Endothelial cell of umbilical vein (primary cell): ENCODE data around the gene MAP3K14.

Source experiments
- EZH2 ChIP-seq: IDR thresholded peaks from 2 replicates; pipeline ENCODE4 v1.6.1; 2012; ENCODE audit warnings: borderline replicate concordance, low read depth, mild to moderate bottlenecking, moderate library complexity, low read length, inconsistent platforms; ENCODE audit not compliant: severe bottlenecking
- FOS ChIP-seq: IDR thresholded peaks from 2 replicates; pipeline ENCODE4 v1.6.1; 2011; ENCODE audit warnings: mild to moderate bottlenecking, low read length, moderate library complexity, borderline replicate concordance; ENCODE audit not compliant: insufficient read depth
- GATA2 ChIP-seq: IDR thresholded peaks from 2 replicates; pipeline ENCODE4 v1.7.0; 2011; ENCODE audit warnings: low read depth, mild to moderate bottlenecking, moderate library complexity, mixed read lengths, low read length; ENCODE audit not compliant: insufficient read length, insufficient read depth
- JUN ChIP-seq: IDR thresholded peaks from 2 replicates; pipeline ENCODE4 v1.6.1; 2011; ENCODE audit warnings: borderline replicate concordance, low read depth; ENCODE audit not compliant: insufficient read length, insufficient read depth
- MAX ChIP-seq: IDR thresholded peaks from 2 replicates; pipeline ENCODE4 v1.6.1; 2011; ENCODE audit not compliant: insufficient read depth, insufficient read length
- MYC ChIP-seq: IDR thresholded peaks from one replicate; pipeline ENCODE4 v1.6.1; 2011; ENCODE audit warnings: mild to moderate bottlenecking, low read depth, low read length
- POLR2A ChIP-seq: IDR thresholded peaks from 2 replicates; pipeline ENCODE4 v1.6.1; 2012; ENCODE audit warnings: low read depth, mild to moderate bottlenecking, control low read depth, low read length
- POLR2AphosphoS5 ChIP-seq: IDR thresholded peaks from 2 replicates; pipeline ENCODE4 v1.6.1; 2012; ENCODE audit warnings: low read depth, mild to moderate bottlenecking, control low read depth, low read length, moderate library complexity; ENCODE audit not compliant: insufficient read depth
- TF ChIP-seq, protein P1 (sequence below), 2 donors: IDR thresholded peaks; 1 replicate in 1 of 2; 2 replicates in 1 of 2; pipeline ENCODE4 v1.5.1; 2011; ENCODE audit warnings: low read length in 2 of 2, mild to moderate bottlenecking in 2 of 2, moderate library complexity in 2 of 2, control low read depth in 1 of 2, inconsistent platforms in 1 of 2, low read depth in 1 of 2; ENCODE audit not compliant: insufficient read depth in 1 of 2; ENCODE audit errors: extremely low read depth in 1 of 2

GRCh38 chr17:45282683-45283644 is 33.9 kb downstream of the MAP3K14 start:
- TF ChIP-seq, protein P1, sequence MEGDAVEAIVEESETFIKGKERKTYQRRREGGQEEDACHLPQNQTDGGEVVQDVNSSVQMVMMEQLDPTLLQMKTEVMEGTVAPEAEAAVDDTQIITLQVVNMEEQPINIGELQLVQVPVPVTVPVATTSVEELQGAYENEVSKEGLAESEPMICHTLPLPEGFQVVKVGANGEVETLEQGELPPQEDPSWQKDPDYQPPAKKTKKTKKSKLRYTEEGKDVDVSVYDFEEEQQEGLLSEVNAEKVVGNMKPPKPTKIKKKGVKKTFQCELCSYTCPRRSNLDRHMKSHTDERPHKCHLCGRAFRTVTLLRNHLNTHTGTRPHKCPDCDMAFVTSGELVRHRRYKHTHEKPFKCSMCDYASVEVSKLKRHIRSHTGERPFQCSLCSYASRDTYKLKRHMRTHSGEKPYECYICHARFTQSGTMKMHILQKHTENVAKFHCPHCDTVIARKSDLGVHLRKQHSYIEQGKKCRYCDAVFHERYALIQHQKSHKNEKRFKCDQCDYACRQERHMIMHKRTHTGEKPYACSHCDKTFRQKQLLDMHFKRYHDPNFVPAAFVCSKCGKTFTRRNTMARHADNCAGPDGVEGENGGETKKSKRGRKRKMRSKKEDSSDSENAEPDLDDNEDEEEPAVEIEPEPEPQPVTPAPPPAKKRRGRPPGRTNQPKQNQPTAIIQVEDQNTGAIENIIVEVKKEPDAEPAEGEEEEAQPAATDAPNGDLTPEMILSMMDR (IDR thresholded peaks at IDR 0.05; ENCODE audit: extremely low read depth in 1 of 2, insufficient read depth in 1 of 2, low read depth in 1 of 2, low read length in 2 of 2), result no peak
- TF ChIP-seq EZH2, result no peak
- no peak for TF ChIP-seq POLR2A
- TF ChIP-seq POLR2AphosphoS5, result no peak
- TF ChIP-seq JUN, result no peak
- TF ChIP-seq GATA2, result no peak
- TF ChIP-seq MAX, result no peak
- TF ChIP-seq FOS, result no peak
- no peak for TF ChIP-seq MYC
